ENCODE results near the gene IRF9.
A peak's percentile ranks its signal among the peaks of the same experiment; 100 is the strongest.

GRCh38 chr14:24114532-24115421 lies 46.3 kb upstream of the IRF9 start, which contains the start of the genes DCAF11 and NRL:
- TF ChIP-seq, protein P1, sequence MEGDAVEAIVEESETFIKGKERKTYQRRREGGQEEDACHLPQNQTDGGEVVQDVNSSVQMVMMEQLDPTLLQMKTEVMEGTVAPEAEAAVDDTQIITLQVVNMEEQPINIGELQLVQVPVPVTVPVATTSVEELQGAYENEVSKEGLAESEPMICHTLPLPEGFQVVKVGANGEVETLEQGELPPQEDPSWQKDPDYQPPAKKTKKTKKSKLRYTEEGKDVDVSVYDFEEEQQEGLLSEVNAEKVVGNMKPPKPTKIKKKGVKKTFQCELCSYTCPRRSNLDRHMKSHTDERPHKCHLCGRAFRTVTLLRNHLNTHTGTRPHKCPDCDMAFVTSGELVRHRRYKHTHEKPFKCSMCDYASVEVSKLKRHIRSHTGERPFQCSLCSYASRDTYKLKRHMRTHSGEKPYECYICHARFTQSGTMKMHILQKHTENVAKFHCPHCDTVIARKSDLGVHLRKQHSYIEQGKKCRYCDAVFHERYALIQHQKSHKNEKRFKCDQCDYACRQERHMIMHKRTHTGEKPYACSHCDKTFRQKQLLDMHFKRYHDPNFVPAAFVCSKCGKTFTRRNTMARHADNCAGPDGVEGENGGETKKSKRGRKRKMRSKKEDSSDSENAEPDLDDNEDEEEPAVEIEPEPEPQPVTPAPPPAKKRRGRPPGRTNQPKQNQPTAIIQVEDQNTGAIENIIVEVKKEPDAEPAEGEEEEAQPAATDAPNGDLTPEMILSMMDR (IDR thresholded peaks at IDR 0.05 in 4 of 5, conservative IDR thresholded peaks at IDR 0.05 in 1 of 5), result peak in 1 of 5 experiments; percentile 32
- peak in 1 of 2 donors; percentile 28 for TF ChIP-seq POLR2A (IDR thresholded peaks at IDR 0.05)
